NAMALWA (cell line): Measurements from ENCODE around the gene WDR43.

ENCODE experiments used
- DNase-seq: peaks from one replicate; pipeline ENCODE4 v3.0.0-alpha.2; 2015; ENCODE audit warnings: low spot score

WDR43 gene

DNA sequence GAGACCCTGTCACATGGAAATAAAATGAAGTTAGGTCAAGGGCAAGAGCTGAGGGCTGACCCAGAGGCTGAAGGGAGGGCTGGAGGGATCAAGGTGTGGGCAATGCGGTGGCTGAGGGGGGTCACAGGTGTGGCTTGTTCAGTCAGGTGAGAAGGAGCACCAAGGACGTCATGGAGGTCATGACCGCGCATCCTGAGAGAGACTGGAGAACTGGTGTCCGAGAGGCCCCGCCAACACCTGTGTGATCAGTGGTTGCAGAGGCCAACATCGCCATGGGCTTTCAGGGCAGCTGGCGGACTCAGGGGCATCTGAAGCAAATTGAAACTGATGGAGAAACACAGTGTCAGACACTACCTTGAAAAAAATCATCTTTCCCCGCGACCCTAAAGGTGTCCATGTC lies 99.6 kb downstream of the WDR43 start:
- DNase-seq = no peak

DNA sequence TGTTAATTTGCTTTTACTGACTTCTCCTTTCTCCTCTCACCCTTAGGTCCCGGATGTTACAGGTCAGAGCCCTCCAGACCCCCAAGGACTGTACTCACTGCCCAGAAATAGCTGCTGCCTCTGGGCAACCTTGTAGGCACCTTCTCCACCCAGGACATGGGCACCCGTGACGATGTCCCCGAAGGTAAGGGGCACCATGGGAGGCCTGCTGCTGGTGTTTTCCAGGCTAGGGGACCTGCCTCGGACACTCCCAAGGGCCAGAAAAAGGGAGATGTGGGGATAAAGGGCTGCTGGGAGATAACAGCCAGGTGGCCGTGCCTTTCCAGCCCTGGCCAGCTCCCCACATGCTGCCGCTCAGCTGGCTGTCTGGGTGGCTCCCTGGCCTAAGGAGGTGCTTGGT lies 100.2 kb downstream of the WDR43 start:
- DNase-seq = no peak

DNA sequence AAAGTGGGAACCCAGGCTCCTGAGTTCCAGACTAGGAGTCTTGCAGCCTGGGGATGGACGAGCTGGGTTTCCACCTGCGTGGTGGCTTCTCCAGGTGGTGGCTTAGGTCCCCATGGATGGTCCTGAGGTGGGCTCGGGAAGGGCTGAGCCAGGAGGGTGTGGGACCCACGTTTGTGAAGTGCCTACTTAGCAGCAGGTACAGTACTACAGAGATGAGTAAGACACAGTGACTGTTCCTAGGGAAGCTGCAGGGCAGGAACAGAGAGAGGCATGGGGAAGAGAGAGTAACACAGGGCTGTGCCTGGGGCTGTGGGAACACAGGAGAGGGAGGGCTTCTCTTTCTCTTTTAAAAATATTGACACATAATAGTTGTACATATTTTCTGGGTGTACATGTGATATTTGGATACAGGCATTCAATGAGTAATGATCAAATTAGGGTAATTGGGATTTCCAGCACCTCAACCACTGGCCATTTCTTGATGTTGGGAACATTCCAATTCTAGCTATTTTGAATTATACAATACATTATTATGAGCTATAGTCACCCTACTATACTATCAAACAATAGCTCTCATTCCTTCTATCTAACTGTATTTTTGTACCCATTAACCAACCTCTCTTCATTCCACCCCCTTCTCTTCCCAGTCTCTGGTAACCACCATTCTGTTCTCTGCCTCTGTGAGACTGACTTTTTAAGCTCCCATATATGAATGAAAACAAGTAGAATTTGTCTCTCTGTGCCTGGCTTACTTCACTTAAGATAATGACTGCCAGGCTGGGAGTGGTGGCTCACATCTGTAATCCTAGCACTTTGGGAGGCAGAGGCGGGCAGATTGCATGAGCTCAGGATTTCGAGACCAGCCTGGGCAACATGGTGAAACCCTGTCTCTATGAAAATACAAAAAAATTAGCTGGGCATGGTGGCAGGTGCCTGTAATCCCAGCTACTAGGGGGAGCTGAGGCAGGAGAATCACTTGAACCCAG lies 101.6 kb downstream of the WDR43 start:
- DNase-seq = no peak

DNA sequence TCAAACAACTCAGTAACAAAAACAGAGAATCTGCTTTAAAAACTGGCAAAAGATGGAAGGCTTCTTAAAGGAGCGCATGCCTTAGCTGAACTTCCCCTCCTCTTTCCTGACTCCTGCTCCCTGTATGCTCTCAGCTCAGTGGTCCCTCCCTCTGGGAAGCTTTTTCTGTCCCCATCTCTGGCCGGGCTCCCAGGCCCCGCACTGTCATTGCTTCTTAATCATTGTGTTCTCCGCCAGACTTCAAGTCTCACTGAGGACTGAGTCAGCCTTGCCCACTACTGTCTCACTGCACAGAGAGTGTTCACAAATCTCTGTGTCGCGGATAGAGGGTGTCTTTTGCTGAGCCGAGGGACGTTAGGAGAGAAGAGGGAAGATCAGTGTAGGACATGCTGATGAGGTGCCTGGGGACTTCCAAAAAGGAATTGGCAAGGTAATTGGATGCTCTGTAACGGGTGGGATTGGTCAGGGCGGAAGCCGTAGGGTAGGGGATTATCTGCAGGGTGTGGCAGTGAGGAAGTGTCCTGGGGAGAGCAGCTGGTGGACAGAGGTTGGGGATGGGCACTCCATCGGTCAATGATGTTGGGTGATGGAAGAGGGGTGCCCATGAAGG lies 102.9 kb downstream of the WDR43 start:
- no peak for DNase-seq
